ENCODE data around the gene SNX4.

GRCh38 chr3:125480656-125481374, 39.2 kb downstream of the SNX4 start:
- TF ChIP-seq CTCF (IDR thresholded peaks at IDR 0.05) (no peak), POLR2A (IDR thresholded peaks at IDR 0.05; ENCODE audit: low read depth) (no peak)

All from esophagus muscularis mucosa (tissue), 3 donors.